Gastroesophageal sphincter (tissue), 3 donors: Measurements from ENCODE around the gene FMO1.

Experiments used
- CTCF ChIP-seq, 4 experiments: fragments of 200-600 bp in 2 of 4; fragments of 450-650 bp in 2 of 4; sonication (generic) in 1 of 4; IDR thresholded peaks; one replicate each; pipeline ENCODE4 v1.5.1; 2017 to 2019; ENCODE audit warnings: antibody characterized with exemption in 4 of 4, mild to moderate bottlenecking in 2 of 4, moderate library complexity in 2 of 4
- POLR2A ChIP-seq, 2 donors: fragments of 450-650 bp; IDR thresholded peaks; one replicate each; pipeline ENCODE4 v1.6.1; 2017; ENCODE audit warnings: antibody characterized with exemption in 2 of 2, mild to moderate bottlenecking in 2 of 2, moderate library complexity in 1 of 2
- POLR2AphosphoS5 ChIP-seq: sonication (generic); formaldehyde crosslinking; IDR thresholded peaks from one replicate; pipeline ENCODE4 v1.6.1; 2017; ENCODE audit warnings: antibody characterized with exemption

GRCh38 chr1:171248841-171249240 is 547 bp downstream of the FMO1 start:
- no peak for TF ChIP-seq POLR2A (IDR thresholded peaks at IDR 0.05)
- no peak for TF ChIP-seq CTCF (IDR thresholded peaks at IDR 0.05)
- no peak for TF ChIP-seq POLR2AphosphoS5
